K562 (cell line): ENCODE measurements around the gene TCFL5. TPM values are rescaled to one million over a fixed set of nuclear protein-coding genes. Genes with fewer than 3 reads are reported as not detected.
A peak's percentile ranks its signal among the peaks of the same experiment; 100 is the strongest.

Source experiments
- FOXM1 ChIP-seq, 2 experiments: fragments of 450-650 bp in 1 of 2; sonication (generic) in 1 of 2; formaldehyde crosslinking in 1 of 2; IDR thresholded peaks; 2 replicates each; pipeline versions ENCODE4 v1.6.1 to v1.9.0; 2017 to 2022; ENCODE audit warnings: low read depth in 2 of 2, mild to moderate bottlenecking in 2 of 2, missing genetic modification reagents in 1 of 2, moderate library complexity in 1 of 2
- HMGN3 ChIP-seq: IDR thresholded peaks from 2 replicates; pipeline ENCODE4 v1.6.1; 2011; ENCODE audit warnings: borderline replicate concordance, low read depth, mild to moderate bottlenecking, mixed read lengths, low read length; ENCODE audit not compliant: insufficient read length; ENCODE audit errors: extremely low read depth
- RB1 ChIP-seq: fragments of 450-650 bp; IDR thresholded peaks from 2 replicates; pipeline ENCODE4 v1.6.1; 2017; ENCODE audit warnings: low read depth, mild to moderate bottlenecking
- SAFB2 ChIP-seq: fragments of 200-400 bp; formaldehyde crosslinking; IDR thresholded peaks from 2 replicates; pipeline ENCODE4 v1.6.1; 2018; ENCODE audit warnings: borderline replicate concordance, low read length, low read depth, moderate library complexity; ENCODE audit not compliant: severe bottlenecking
- ZEB2 ChIP-seq: fragments of 450-650 bp; IDR thresholded peaks from 2 replicates; pipeline ENCODE4 v1.6.1; 2016
- ZKSCAN1 ChIP-seq: fragments of 150-350 bp; IDR thresholded peaks from 2 replicates; pipeline ENCODE4 v1.6.1; 2016; ENCODE audit warnings: low read depth, low read length
- polyA plus RNA-seq, 8 experiments: library from polyadenylated mRNA; depleted of rRNA in 4 of 8; stranded (reverse) in 5 of 8; unstranded in 3 of 8; fragments of >200 nt; fragmentation: Nextera tagmentation in 2 of 8; fragmentation: Illumina TruSeq in 1 of 8; extraction: Ambion mirVana in 2 of 8; extraction: Trizol in 1 of 8; gene quantifications; 2 replicates each; pipeline versions ENCODE4 v1.2.1 to v1.2.3, GENCODE V29; 2011 to 2014; ENCODE audit warnings: inconsistent platforms in 1 of 8, missing spikeins in 1 of 8
- total RNA-seq, 7 experiments: library from RNA; depleted of rRNA in 6 of 7; stranded (reverse); fragments of >200 nt in 6 of 7; fragmentation: Illumina TruSeq in 2 of 7; extraction: Trizol in 2 of 7; gene quantifications; 2 replicates each; pipeline versions ENCODE4 v1.2.1 to v1.2.3, GENCODE V29; 2011 to 2021; ENCODE audit warnings: low replicate concordance in 1 of 7
- TF ChIP-seq, protein P1 (sequence below): fragments of 250-450 bp; sonication (Bioruptor Pico); IDR thresholded peaks from 2 replicates; pipeline ENCODE4 v1.9.0; 2021; ENCODE audit warnings: mild to moderate bottlenecking
- TF ChIP-seq, protein P2 (sequence below): sonication (generic); formaldehyde crosslinking; IDR thresholded peaks from 2 replicates; pipeline ENCODE4 v1.5.0; 2020; ENCODE audit warnings: missing genetic modification reagents

TCFL5 gene
- total and polyA plus RNA-seq, 9 of the 15 experiments (the other 6 are each of a cell fraction or from before 2014, with no cell fraction given): 1.00 to 12.6 (median 9.1) TPM

DNA sequence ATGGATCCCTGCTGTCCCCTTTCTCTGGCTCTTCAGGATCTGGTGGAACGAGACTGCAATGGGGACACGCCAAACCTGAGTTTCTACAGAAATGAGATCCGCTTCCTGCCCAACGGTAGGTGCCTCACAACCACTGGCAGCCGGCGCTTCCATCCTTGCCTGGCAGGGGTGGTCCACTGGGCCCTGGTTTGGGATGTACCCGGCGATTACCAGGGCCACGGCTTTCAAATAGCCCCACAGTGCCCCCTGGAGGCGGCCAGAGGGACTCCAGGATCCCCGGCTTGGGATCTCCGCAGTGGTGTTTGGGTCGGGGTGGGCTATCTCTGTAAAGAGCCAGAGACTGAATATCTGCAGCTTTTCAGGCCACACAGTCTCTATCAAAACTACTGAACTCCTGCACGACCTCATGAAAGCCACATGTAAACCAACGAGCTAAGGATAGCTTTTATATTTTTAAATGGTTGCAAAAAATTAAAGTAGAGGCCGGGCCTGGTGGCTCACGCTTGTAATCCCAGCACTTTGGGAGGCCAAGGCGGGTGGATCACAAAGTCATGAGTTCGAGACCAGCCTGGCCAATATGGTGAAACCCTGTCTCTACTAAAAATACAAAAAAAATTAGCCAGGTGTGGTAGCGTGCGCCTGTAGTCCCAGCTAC is 53.3 kb downstream of the TCFL5 start (continued):
- TF ChIP-seq, protein P1, sequence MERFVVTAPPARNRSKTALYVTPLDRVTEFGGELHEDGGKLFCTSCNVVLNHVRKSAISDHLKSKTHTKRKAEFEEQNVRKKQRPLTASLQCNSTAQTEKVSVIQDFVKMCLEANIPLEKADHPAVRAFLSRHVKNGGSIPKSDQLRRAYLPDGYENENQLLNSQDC: no peak
- TF ChIP-seq ZEB2: no peak
- no peak for TF ChIP-seq FOXM1 (IDR thresholded peaks at IDR 0.05; ENCODE audit: low read depth)
- TF ChIP-seq FOXM1 (CRISPR knock-in tag; IDR thresholded peaks at IDR 0.05; ENCODE audit: low read depth): no peak
- peak; percentile 38; the same call in 1 of the 2 replicates for TF ChIP-seq RB1
- TF ChIP-seq, protein P2, sequence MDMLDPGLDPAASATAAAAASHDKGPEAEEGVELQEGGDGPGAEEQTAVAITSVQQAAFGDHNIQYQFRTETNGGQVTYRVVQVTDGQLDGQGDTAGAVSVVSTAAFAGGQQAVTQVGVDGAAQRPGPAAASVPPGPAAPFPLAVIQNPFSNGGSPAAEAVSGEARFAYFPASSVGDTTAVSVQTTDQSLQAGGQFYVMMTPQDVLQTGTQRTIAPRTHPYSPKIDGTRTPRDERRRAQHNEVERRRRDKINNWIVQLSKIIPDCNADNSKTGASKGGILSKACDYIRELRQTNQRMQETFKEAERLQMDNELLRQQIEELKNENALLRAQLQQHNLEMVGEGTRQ (CRISPR knock-in tag): no peak
- no peak for TF ChIP-seq SAFB2
- no peak for TF ChIP-seq HMGN3
- 0 out of 2 replicates have a peak, but pooled peaks have one; percentile 46 for TF ChIP-seq ZKSCAN1
- TF ChIP-seq, all 486 proteins: peak for 13
